ENCODE data around the gene RNF217.
A peak's percentile ranks its signal among the peaks of the same experiment; 100 is the strongest.

RNF217 gene

GRCh38 chr6:125095580-125096301, 133.5 kb downstream of the RNF217 start:
- DNase-seq (ENCODE audit: low read depth in 1 of 2, low spot score in 1 of 2): no peak

DNA sequence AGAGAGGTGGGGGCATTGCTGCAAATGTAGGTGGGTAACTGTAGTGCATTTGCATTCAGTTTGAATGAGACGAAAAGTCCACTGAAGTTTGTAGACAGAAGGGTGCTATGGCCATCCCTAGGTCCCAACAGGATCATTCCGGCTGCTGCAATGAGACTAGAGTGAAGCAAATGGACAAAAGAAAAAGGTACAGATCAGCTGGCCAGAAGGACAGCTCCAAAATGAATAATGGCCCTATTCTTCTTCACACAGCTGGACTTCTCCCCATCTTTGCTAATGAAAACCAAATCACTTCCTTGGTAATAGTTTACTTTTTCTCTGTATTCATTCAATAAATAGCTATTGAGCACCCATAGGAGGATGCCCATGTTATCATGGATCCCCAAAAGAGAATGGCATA, 134.9 kb downstream of the RNF217 start:
- no peak for DNase-seq (ENCODE audit: low read depth in 1 of 2, low spot score in 1 of 2)

- no peak for DNase-seq (ENCODE audit: low read depth in 1 of 2, low spot score in 1 of 2)
Measured at GRCh38 chr6:125098253-125098652, 136.0 kb downstream of the RNF217 start.

DNA sequence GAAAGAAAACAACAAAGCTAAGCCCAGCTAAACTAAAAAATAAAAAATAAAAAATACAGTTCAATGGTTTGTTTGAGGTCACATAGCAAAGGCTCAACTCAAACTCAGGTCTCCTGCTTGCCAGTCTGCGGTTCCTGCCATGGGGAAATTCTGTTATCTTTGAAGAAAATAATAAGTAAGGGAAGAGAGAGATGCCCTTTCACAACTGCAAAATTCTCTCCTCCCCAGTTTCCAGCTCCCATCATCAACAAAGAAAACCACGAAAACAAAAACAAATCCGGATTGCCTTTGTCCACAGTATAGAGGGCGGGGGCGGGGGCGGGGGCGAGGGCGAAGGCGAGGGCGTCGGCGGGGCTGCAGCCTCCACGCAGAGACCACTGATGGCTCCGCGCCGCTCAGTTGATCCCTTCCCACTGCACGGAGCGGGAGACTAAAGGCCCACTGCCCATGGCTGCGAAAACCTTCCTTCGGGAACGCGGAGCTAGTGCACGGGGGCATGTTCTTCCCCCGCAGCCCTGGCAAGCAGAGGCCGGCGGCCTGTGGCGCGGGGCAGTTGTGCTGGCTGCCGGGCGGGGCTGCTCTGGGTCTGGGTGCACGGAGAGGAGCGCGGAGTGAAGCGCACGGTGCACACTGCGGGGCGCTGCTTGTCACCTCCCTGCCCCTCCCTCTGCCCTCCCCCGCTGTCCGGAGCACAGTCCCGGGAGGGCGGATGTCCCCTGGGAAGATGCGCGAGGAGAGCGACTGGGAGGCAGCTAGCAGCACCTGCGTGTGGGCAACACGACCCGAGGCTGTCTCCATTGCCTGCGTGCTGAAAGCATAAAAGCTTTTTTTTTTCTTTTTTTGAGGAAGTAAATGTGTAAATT, 137.2 kb downstream of the RNF217 start:
- no peak for DNase-seq (ENCODE audit: low read depth in 1 of 2, low spot score in 1 of 2)

DNA sequence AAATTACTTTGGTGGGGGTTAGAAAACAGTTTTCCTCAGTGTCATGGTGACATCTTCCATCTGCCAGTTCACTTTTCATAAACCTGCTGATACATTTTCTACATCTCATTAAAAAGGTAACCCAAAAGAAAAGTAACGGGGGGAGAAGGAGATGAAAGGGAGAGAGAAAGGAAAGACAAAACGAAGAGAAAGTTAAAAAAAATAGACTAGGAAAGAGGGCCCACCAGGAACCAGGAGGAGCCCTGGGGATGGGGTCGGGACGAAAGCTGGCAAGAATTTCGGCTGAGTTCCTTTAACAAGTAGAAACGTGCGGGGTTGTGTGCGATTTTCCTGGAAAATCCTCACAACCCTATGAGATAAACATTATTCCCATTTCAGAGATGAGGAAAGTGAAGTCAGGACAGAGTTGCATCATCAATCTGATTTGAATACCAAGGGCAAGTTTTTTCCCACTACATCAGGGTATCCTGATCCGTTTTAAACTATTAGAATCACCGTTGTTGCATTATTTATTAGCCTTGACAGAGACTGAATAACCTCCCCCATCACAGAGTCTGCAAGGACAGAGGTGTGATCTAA, 137.9 kb downstream of the RNF217 start:
- no peak for DNase-seq (ENCODE audit: low read depth in 1 of 2, low spot score in 1 of 2)

GRCh38 chr6:125101128-125101527, 138.9 kb downstream of the RNF217 start:
- DNase-seq (ENCODE audit: low read depth in 1 of 2, low spot score in 1 of 2): no peak

GRCh38 chr6:125101631-125102030, 139.4 kb downstream of the RNF217 start:
- DNase-seq (ENCODE audit: low read depth in 1 of 2, low spot score in 1 of 2): no peak

DNA sequence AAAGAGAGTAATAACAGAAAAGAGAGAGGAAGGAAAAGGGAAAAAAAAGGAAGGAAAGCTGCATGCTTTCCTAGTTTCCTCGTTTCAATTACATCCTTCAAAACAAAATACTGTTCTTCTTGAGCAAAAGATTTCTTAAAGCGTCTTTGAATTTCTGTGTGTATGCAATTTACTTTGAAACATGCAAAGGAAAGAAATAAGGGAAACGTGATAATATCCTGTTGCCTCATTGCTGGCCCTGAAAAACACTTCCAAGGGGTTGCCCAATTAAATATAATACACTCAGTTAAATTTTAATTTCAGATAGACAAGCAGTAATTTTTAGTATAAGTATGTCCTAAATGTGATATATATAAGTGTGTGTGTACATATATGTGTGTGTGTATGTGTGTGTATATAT, 140.2 kb downstream of the RNF217 start:
- DNase-seq (ENCODE audit: low read depth in 1 of 2, low spot score in 1 of 2): no peak

DNA sequence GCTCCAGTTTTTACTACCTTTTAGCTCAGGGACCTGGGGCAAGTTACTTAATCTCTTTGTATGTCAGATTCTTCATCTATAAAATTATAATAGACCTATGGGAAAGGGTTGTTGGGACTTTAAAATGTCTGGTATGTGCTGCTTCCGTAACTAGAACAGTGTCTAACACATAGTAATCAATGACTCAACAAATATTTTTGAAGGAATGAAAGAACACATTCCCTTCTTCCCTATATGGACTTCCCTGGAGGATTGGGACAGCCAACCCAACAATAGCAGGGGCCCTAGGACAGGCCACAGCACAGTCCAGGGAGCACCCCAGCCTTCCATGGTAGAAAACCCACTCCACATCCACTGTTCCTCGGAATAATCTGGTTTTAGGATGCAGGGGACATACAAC, 140.7 kb downstream of the RNF217 start:
- no peak for DNase-seq (ENCODE audit: low read depth in 1 of 2, low spot score in 1 of 2)

- DNase-seq (ENCODE audit: low read depth in 1 of 2, low spot score in 1 of 2): no peak
Measured at GRCh38 chr6:125104425-125104824, 142.2 kb downstream of the RNF217 start.

DNA sequence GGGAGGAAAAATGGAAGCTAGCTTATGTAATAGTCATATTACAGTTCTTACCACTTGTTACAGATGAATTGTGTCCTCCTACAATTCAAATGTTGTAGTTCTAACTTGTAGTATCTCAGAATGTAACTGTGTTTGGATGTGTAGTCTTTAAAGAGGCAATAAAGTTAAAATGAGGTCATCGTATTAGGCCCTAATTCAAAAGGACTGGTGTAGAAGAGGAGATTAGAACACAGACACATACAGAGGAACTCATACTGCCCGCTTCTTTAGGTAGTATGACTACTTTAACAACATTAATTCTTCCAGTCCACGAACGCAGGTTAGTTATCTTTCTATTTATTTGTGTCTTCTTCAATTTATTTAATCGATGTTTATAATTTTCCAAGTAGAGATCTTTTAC, 144.8 kb downstream of the RNF217 start:
- no peak for DNase-seq (ENCODE audit: low read depth in 1 of 2, low spot score in 1 of 2)

GRCh38 chr6:125107896-125108295, 145.7 kb downstream of the RNF217 start:
- no peak for DNase-seq (ENCODE audit: low read depth in 1 of 2, low spot score in 1 of 2)

DNA sequence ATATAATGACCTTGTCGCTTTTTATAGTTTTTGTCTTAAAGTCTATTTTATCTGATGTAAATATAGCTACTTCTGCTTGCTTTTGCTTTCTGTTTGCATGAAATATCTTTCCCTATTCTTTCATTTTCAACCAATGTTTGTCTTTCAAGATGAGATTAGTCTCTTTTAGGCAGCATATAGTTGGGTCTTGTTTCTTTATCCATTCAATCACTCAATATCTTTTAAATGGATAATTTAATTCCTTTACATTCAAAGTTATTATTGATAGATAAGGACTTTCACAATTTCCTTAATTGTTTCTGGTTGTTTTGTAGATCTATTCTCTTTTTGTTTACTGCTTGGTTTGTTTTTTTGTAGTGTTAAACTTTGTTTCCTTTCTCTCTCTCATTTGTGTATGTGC, 147.8 kb downstream of the RNF217 start:
- DNase-seq (ENCODE audit: low read depth in 1 of 2, low spot score in 1 of 2): no peak

GRCh38 chr6:125111219-125111983, 149.2 kb downstream of the RNF217 start:
- no peak for DNase-seq (ENCODE audit: low read depth in 1 of 2, low spot score in 1 of 2)

DNA sequence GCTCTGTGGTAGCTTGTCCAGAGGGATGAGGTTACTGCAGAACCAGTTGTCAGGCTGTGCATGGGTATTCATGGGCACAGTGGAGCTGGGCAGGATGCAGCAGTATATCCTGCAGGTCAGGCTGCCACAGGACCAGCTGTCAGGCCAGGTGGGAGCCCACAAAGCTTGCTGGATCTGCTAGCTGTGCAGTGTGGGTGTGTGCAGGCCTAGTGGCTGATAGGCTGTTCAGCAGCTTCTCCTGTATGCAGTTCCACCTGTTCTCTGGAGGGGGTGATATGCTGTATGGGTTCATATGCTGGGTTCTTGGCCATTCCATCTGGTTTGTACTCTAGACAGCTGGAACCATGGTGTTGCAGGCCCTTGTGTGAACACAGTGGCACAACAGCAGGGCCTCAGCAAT, 150.7 kb downstream of the RNF217 start:
- no peak for DNase-seq (ENCODE audit: low read depth in 1 of 2, low spot score in 1 of 2)

DNA sequence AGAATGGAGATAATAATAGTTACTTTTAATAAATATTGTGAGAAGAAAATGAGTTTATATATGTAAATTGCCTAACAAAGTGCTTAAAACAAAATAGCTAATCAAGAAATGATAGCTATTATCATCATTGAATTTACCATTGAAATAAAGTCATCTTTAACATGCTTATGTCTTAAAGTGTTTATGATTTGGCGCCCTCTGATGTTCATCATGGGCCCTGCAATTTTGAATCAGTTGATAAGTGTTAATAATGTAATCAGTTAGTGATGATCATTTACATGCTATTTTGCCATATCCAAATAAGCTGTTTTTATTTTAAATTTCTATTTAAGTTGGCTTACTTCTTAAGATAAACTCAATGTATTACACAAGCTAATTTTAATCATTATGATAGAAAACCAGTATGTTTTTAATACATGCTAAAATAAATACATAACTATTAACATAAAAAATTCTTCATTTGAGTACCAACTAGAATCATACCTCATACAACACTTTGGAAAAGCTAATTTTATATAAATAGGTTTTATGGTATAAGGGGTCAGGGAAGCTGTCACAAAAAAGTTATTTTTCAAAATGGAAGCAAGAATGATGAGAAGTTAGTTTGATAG, 152.1 kb downstream of the RNF217 start:
- peak in 1 of 2 donors; percentile 7 for DNase-seq (ENCODE audit: low read depth in 1 of 2, low spot score in 1 of 2)

- no peak for DNase-seq (ENCODE audit: low read depth in 1 of 2, low spot score in 1 of 2)
Measured at GRCh38 chr6:125116170-125116569, 153.9 kb downstream of the RNF217 start.

DNA sequence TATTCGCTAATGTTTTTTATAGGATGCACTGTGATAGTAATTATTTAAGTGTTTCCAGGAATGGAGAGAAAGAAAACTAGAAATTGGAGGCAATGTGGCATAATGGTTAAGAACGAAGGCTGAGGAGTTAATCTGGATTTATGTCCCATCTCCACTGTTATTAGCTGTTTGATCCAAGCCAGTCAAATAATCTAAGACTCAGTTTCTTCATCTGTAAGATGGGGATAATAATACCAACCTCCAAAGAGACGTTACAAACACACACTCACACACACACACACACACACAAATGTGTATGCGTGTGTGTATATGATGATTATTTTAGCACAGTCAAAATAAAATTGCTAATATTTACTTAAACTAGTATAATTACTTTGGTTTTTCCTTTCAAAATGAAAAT, 154.5 kb downstream of the RNF217 start:
- no peak for DNase-seq (ENCODE audit: low read depth in 1 of 2, low spot score in 1 of 2)

- no peak for DNase-seq (ENCODE audit: low read depth in 1 of 2, low spot score in 1 of 2)
Measured at GRCh38 chr6:125117818-125118217, 155.6 kb downstream of the RNF217 start.

DNA sequence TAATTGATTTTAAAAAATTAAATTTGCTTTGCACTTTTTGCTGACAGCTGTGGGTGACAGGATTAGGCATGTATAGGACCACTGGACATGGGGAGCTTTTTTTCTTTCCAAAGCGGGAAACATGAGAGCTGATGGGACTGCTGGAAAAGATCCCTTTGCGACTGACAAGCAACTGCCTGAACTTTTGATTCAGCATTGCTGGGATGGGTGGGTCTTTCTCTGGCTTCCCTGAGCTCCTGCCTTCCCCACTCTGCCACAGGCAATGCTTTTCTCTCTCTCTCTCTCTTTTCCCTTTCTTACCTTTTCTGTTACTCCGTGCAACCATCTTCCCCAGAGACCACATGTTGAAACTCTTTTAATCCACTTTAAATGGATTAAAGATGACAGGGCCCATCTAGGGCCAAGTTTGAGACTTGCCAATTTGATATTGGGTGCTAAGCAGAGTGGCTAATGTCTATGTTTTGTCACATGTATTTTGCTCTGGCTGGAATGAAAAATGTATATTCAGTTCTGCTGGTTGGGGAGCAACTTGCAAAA, 157.9 kb downstream of the RNF217 start:
- no peak for DNase-seq (ENCODE audit: low read depth in 1 of 2, low spot score in 1 of 2)

DNA sequence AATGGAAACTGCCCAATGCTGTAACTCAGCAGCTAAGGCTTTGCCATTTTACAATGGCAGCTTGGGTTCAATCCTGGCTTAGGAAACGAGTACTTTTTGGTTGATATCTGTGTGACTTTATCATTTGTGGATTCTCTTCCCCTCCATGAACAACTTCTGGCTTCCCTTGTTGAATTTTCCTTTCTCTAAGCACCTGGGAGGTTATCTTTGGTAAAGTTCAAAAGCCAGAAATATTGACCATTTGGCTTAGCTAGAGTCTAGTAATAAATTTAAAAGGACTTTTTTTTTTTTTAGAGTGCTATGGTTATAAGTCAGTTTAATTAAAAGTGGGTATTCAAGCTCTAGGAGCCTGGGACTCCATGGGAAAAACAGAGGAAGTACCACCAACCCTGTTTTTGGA, 159.7 kb downstream of the RNF217 start:
- DNase-seq (ENCODE audit: low read depth in 1 of 2, low spot score in 1 of 2): no peak

Measured in activated T-helper 1 cell treated with anti-CD3 and anti-CD28 coated beads, Interleukin-2, amount 50 U/mL, for 16 hours (primary cell).